GM18858 (cell line): Measurements from ENCODE around the gene SPEF1.
"Not testable (repeated sequence)": the region's sequence is repeated elsewhere in the genome, so short reads cannot be mapped to it uniquely, and the experiment has no call there.

ENCODE experiments used
- ATAC-seq: cut with Tn5 transposase; IDR thresholded peaks from one replicate; pipeline ENCODE4 v1.9.1; 2021; ENCODE audit not compliant: unreplicated experiment

SPEF1 gene

DNA sequence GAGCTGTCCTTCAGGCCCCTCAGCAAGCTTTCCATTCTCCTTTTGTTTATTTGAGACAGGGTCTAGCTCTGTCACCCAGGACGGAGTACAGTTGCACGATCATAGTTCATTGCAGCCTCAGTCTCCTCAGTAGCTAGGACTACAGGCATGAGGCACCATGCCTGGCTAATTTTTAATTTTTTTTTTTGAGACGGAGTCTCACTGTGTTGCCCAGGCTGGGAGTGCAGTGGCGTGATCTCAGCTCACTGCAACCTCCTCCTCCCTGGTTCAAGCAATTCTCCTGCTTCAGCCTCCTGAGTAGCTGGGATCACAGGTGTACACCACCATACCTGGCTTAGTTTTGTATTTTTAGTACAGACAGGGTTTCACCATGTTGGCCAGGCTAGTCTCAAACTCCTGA, 8.0 kb upstream of the SPEF1 start:
- not testable (repeated sequence) for ATAC-seq

DNA sequence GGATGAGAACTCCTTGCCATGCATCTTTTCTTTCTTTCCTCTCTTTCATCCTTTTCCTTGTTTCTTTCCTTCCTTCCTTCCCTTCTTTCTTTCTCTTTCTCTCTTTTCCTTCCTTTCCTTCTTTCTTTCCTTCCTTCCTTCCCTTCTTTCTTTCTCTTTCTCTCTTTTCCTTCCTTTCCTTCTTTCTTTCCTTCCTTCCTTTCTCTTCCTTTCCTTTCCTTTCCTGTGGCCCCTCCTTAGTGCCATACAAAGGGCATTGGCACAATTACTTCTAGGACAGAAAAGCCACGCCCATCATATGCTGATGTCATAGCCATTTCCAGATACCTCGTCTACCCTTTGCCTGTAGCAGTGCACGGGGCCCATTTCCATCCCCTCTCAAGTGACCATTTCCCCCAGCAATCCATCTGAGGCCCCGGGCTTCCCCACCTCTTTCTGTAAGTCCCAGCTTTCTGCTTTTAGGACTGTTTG, 7.5 kb upstream of the SPEF1 start:
- no peak for ATAC-seq

DNA sequence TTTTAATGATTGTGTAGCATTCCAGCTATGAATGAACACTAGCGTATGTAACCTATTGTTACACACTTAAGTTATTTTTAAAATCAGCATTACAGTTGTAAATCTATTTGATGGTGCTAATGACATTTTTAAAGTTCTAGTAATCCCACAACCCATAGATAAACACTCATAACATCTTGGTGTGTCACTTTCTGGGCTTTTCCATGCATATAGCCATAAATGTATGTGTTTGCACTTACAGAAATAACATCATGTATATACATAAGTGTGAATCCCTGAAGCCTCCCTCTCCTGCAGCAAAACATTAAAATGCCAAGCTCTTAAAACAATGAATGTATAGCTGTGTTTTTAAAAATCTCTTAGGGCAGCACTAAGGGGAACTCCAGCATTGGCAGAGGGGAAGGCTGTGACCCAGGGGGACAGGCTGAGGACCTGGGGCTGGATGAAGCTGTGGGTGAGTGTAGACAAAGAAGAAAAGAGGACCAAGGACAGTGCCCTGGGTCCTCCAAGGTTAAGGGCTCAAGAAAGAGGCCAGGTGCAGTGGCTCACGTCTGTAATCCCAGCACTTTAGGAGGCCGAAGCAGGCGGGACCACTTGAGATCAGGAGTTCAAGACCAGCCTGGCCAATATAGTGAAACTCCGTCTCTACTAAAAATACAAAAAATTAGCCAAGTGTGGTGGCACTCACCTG, 6.2 kb upstream of the SPEF1 start:
- no peak for ATAC-seq

DNA sequence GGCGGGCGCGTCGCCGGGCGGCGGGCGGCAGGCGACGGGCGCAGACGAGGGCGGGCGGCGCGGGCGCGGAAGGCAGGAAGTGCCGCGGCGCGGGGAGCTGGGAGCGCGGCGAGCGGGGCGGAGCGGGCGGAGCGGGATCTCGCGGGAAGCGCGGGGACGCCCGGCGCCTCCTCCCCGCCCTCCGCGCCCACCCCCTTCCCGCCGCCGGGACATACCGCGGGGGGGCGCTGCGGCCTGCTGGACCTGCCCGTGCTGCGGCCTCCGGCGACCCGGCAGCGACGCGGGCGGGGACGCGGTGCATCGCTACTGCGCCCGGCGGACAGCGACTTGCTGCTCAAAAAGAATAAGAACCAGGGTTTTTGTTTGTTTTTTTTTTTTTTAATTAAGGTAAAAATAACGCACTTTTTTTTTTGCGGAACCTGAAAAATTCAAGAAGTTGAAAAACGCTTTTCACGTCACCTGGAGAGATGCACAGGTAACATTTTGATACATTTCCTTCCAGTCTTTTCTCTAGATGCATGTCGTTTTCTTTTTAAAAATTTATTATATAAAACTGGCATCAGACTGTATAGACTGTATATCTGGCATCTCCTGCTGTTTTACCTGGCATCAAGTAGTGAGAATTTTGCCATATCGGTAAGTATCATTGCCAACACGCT, 5.5 kb upstream of the SPEF1 start, which contains the start of gene CENPB:
Gene CENPB, minus strand, starts transcription at position 76 of the 659 bp plus-strand sequence. CDS start 257 bp downstream, outside the sequence.
- peak; percentile 64 for ATAC-seq

DNA sequence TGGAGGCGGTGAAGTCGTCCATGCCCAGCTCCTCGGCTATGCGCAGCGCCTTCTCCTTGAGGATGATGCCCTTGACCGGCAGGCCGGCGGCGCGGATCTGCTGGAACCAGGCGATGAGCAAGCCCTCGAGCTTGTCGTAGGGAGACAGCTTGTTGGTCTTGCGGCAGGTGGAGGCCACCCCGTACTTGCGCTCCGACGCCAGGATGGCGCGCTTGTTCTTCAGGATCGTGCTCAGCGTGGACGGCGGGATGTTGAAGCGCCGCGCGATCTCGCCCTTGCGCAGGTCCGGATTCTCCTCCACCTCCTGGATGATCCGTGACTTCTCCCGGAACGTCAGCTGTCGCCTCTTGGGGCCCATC, 4.9 kb upstream of the SPEF1 start:
- ATAC-seq: no peak

GRCh38 chr20:3785240-3786125, 4.2 kb upstream of the SPEF1 start:
- no peak for ATAC-seq

- ATAC-seq: no peak
These were observed 3.6 kb upstream of the SPEF1 start for GRCh38 chr20:3784863-3785239.

- no peak for ATAC-seq
These were observed 3.1 kb upstream of the SPEF1 start for GRCh38 chr20:3784216-3784853.

- no peak for ATAC-seq
These were observed 2.4 kb upstream of the SPEF1 start for GRCh38 chr20:3783511-3784195.

DNA sequence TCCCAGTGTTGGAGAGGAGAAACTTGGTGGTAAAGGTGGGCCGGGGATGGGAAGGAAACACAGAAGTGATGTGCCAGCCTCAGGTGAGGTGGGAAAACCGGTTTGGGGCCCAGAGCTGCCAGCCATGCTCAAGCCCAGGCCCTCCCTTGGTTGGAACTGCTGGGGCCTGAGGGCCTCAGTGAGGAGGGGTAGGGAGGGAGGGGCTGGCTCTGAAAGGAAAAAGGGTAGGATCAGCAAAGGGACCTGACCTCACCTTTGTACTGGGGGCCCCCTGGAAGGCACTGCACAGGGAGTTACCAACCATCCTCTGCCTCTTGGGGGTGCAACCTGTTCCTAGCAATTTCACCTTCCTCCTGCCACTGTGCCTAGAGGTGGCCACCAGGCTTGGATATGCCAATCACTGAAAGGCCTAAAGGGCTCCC, 1.8 kb upstream of the SPEF1 start:
- no peak for ATAC-seq

DNA sequence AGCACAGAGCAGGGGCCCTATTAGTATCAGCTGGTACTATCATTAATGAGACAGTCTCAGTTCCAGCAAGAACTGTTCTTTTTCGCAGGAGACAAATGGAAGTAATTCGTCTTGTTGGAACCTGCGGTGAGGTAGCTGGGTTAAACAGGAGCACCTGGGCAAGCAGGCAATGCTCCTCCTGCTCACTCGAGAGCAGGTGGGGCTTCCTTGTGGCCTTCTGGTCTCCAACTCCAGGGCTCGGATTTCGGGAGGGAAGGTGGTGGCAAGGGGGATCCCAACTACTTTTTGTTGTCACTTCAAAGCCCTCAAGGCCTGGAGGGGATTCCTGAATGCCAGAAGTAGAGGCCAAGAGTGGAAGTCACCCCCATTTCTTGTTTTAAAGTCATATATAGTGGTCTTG, 1.3 kb upstream of the SPEF1 start:
- ATAC-seq: no peak

DNA sequence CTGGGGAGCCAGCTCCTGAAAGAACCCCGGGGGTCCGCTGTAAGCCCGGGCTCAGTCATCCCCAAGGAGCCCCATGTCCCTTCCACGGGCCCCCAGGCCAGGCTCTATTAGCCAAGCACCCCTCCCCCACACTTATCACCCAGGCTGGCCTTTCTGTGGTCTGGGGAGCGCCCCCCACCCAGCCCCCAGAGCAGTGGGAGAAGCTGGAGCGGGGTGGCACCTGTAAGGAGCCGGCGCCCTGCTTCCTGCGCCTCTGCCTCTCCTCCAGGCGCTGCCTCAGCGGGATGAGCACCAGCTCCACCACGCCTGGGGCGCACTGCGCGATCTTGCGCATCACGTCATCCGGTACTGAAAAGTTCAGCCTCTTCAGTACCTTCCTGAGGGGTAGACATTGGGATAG, 2.3 kb downstream of the SPEF1 start:
- no peak for ATAC-seq

DNA sequence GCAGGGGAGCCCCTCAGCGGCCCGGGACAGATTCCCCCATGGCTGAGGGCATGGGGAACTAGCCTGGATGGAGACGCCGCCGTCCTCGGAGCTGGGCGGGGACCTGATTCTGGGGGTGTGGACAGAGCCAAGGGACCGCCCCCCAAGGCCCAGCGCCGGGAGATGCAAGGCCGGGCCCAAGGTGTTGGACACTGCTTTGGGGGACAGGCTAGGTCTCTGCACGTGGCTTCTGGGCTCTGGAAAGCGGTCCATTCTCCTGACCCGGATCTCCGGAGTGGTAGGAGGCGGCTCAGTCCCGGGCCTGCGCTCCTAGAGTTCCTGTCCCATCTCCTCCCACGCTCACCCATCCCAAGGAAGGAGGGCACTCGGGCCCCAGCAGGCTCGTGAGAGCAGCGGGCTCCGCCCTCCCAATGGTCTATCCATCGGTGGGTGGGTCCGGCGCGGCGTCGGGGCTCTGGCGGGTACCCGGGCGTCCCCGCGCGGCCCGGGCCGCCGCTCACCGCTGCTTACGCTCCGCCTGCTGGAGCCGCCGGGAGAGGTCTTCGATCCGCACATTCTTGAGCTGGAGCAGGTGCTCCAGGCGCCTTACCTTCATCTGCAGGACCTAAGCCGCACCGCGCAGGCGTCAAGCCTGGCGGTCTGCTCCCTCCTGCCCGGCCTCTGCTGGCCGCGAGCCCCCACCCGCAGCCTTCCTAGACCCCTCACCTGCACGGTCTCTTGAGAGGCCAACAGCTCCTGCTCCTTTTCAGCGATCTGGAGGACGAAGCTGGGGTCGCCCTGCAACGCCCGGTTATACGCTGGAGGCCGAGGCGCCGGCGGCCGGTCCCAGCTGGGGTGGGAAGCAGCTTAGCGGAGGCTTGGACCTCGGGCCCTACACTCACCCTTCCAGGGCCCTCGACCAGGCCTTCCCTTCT, 3.3 kb downstream of the SPEF1 start:
- ATAC-seq: no peak

GRCh38 chr20:3777381-3777715, 3.9 kb downstream of the SPEF1 start:
- ATAC-seq: no peak

DNA sequence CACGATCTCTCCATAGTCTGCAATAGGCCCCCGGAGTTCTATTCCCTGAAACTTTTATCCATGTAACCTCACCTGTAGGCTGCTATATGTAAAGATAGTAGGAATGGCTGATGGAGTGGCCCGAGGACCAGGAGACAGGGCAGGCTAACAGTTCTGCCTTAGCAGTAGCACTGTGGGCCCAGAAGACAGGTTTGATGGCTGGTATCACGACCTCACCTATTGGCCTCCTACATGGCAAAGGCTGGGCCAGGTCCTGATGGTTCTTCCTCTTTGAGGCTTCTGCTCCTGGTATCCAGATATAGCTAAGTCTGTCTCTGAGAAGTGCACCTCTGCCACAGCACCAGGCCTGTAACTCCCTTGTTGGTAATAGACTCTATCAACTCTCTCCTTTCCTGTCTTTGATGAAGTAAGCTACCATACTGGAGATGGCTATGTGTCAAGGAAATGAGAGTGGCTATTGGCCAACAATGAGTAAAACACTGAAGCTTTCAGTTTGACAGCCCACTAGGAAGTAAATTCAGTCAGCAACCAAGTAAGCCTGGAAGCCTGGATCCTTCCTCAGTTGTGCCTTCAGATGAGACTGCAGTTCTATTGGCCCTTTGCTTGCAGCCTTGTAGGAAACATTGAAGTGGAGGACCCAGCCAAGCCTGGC, 5.7 kb downstream of the SPEF1 start:
- no peak for ATAC-seq

- no peak for ATAC-seq
These were observed 9.6 kb downstream of the SPEF1 start for GRCh38 chr20:3771552-3772058.

GRCh38 chr20:3768342-3769130, 12.7 kb downstream of the SPEF1 start:
- peak; percentile 27 for ATAC-seq
